HG03575 (cell line): ENCODE measurements around the gene RSPH6A.

Source experiments
- ATAC-seq: cut with Tn5 transposase; IDR thresholded peaks from one replicate; pipeline ENCODE4 v1.9.1; 2021; ENCODE audit not compliant: unreplicated experiment, insufficient number of reproducible peaks, low FRiP score; ENCODE audit errors: extremely low read depth

Gene RSPH6A

DNA sequence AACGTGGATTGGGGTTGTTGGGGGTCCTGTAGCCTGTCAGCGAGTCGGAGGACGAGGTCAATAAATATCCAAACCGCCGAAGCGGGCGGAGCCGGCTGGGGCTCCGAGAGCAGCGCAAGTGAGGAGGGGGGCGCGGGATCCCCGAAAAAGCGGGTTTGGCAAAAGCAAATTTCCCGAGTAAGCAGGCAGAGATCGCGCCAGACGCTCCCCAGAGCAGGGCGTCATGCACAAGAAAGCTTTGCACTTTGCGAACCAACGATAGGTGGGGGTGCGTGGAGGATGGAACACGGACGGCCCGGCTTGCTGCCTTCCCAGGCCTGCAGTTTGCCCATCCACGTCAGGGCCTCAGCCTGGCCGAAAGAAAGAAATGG is 45.3 kb downstream of the RSPH6A start:
- ATAC-seq: no peak

DNA sequence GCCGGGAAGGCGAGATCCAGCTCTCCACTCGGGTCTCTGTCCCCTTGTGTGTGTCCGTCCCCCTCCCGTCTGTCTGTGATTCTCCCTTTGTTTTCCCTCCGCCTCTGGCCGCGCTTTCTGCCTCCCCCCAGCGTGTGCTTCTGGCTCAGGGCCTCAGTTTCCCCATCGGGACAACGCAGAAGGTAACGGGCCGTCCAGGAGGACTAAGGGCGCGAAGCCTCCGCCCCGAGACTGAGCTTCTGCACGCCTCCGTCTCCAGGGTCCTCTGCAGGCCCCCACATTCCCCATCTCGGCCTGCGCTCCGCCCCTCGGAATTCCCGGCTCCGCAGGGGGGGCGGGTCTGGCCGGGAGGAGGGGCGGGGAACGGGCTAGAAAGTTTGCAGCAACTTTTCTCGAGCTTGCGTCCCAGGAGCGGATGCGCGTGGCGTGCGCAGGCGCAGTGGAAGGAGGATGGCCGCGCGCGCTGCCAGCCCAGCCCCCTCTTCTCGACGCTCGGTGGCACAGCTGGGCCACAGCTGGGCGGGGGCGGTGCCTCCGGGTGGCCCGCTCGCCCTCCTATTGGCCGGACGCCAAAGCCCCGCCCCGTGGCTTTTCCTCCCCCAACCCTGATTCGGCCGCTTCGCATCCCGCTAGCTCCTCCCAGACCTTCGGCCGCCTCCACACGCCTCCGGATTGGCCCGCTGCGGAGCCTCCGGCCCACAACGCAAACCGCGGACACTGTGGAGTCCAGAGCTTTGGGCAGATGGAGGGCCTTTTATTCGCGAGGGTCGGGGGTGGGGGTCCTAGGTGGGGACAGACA is 45.9 kb downstream of the RSPH6A start, which contains the start of gene SIX5:
Gene SIX5 (minus strand): TSS at position 269 of the 799 bp plus-strand sequence. CDS start 408 bp downstream, outside the sequence.
- no peak for ATAC-seq

DNA sequence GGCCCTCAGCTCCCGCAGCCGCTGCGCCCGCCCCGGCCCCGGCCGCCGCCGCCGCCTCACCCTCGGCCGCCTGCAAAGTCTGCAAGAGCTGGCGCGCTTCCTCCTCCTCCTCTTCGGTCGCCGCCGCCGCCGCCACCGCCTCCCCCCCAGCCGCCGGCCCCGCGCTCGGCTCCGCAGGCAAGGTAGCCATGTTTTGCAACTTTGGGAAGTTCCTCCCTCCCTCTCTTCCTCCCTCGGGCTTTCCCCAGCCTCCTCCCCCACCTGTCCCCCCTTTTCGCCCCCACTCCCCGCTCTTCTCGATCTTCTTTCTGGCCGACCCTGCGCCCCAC is 46.5 kb downstream of the RSPH6A start:
- no peak for ATAC-seq

DNA sequence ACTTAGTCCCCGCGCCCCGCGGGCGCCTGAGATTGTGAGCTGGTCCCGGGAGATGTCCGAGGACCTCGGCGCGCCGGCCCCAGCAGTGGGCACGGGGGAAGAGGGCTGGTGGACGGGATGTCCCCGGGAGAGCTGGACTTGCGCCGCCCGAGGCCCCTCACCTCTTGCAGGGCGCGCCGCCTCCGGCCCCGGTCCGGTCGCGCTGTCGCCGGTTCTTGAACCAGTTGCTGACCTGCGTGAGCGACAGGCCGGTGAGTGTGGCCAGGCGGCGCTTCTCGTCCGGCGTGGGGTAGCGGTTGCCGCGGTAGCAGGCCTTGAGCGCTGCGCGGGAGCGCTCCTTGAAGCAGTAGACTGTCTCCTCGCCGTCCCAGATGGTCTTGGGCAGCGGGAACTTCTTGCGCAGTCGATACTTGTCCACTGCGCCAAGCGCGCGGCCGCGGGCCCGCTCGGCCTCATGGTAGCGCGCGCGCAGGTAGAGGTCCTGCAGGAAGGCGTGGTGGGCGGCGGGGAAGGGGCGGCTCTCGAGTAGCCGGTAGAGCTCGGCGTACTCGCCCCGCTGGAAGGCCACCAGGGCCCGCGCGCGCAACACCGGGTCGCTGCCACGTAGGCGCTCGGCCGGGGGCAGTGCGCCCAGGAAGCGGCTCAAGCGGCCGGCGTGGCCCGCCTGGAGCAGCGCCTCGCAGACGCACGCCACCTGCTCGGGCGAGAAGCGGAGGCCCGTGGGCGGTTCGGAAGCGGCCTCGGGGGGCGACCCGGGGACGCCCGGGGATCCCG is 47.0 kb downstream of the RSPH6A start:
- no peak for ATAC-seq

DNA sequence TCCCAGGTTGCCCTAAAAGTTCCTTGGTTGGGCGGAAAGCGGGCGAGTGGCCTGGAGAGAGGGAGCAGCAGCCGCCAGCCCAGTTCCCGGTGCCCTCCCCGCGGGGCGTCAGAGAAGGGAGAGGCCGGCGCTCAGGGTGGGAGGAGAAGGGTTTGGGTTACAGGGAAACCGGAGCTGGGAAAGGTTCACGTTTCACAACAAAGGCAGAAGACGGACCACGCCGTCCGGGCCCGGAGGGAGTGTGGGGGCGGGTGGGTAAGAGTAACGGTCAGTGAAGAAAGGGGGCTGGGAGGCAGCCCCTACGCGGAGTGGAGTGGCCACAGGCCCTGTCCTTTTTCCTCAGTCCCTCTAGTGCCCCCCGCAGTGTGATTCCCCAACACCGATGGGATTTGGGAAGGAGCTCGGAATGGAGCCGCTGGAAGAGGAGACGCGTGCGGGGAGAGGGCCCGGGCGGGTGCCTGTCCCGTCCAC is 47.7 kb downstream of the RSPH6A start:
- ATAC-seq: no peak

DNA sequence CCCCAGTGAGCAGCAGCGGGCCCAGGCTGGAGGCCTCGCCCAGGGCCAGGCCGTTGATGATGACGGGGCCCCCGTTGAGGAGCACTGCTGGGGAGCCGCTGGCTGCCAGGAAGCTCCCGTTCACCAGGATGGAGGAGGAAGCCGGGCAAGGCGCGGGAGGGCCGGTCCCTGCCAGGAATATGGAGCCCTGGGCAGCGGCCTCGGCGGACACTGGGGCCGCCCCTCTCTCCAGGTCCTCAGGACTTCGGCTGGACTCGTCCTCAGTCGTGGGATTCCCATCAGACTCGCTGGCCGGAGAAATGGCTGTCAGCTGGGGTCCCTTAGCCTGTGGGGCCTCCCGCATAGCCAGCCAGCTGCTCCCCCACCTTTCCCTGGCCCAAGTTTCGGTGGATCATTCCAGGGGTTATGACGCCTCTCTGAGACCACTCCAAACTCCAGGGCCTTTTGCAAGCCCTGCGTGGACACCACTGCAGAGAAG is 48.2 kb downstream of the RSPH6A start:
- no peak for ATAC-seq

DNA sequence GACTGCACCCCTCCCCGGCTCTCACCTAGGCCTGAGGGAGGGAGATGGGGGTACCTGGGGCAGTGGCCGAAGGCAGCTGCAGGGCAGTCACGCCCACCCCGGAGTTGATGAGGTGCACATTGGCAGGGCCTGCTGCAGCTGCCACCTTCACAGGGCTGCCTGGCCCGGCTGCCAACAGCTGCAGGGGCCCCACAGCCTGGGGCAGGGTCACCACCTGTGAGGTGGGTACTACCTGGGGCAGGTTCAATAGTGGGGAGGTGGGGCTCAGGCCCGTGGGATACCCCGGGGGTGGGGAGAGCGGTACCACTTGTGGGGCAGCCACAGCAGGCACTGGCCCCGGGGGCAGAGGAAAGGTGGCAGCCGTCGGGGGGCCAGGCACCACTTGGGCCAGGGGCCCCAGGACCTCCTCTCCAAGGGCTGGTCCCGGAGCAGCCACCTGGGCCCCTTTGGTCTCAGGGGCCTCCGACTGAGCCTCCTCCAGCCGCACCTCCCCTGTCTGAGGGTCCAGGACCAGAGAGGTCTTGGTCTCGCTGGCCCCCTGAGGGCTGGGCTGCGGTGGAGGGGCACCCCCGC is 48.7 kb downstream of the RSPH6A start:
- ATAC-seq: no peak

DNA sequence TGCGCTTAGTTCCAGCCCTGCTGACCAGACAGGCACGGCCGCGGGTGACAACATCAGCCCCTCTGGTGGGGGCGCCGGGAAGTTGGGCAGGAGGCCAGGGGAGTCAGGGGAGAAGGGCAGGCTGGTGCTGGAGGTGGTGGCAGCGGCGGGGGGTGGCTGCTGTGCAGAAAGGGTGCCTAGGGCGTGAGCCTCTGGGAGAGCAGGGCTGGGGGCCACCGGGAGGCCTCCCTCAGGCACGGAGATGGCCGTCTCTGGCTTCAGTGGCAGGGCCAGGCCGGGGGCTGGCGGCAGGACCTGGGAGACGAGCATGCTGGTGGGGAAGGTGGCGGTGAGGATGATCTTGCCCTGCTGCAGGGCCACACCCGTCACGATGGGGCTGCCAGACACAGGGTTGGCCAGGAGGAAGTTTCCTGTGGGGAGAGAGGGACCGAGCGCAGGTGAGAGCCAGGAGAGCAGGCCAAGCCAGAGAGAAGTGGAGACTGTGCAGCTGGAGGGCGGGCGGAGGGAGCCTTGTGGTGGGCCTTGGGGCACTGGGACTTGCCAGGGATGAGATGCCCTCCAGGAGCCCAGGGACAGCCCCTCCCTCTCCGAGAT is 49.3 kb downstream of the RSPH6A start:
- ATAC-seq: no peak

DNA sequence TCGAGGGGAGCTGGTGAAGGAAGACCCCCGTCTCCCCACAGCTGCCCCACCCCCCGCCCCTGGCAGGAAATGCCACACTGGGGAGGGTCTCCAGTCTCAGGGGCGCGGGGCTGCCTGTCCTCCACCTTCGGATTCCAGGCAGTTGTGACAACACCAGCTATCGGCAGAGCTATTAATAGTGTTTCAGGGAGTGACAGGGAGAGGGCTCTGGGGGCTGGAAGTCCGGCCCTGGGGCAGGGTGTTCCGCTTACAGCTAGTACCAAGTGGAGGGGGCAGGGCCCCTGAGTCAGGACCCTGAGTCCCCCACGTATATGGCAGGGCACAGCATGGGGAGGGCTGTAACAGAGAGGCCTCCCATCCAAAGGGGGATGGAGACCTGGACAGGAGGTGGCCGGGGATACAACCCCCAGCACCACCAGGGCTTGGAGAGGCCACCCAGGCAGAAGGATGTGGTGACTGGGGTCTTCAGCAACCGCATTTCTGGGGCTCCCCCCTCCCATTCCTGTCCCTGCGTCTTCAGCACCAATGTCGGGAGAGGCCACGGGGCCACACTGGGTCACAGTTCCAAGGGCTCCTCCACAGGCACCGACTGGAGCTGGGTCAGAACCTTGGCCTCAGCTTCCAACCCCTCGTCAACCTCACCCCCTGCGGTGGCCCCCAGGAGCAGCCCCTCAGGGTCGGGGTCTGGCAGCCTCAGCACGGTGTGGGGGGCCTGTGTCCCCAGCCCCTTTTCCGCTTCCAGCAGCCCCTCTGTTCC is 50.0 kb downstream of the RSPH6A start:
- ATAC-seq: no peak

DNA sequence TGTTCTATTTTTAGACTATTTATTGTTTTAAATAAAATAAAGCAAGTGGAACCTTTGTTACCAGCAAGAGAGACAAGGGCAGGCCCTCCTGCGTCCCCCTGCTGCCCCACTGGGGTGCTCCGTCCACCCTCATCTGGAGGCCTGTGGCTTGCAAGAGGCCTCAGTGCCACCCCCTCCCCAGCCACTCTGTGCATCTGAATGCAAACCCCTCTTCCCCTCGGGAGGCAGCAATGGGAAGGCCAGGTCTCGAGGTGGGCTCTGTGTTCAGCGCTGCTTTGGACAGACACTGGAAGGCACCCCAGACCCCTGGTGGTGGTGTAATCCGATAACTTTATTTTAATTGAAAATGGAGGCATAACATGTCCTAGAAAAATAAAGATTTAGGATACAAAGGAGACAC is 50.6 kb downstream of the RSPH6A start:
- ATAC-seq: no peak

DNA sequence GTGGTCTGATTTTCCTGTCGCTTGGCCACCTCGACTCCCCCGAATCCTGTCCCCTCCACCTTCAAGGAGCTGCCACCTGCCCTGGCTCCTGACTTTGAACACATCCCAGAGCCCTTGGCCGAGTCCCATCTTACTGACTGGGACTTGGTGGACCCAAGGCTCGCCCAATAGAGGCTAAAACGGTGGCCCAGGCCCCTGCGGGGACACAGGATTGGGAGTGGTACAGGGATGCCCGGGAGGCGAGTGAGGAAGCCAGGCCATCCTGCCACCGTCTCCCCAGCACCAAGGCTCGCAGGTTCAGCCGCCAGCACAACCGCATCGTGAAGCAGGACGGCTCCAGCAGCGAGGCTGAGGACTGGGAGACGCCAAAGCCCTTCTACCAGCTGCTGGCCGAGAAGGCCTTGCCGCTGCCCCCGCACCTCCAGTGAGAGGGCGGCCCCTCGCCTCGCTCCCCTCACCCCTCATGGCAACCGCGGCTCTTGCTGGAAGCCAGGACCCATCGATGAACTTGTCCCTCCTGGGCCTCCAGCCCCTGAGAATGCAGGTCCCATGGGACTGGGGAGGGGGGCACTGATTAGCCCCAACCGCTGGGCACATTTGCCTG is 51.3 kb downstream of the RSPH6A start:
- ATAC-seq: no peak

DNA sequence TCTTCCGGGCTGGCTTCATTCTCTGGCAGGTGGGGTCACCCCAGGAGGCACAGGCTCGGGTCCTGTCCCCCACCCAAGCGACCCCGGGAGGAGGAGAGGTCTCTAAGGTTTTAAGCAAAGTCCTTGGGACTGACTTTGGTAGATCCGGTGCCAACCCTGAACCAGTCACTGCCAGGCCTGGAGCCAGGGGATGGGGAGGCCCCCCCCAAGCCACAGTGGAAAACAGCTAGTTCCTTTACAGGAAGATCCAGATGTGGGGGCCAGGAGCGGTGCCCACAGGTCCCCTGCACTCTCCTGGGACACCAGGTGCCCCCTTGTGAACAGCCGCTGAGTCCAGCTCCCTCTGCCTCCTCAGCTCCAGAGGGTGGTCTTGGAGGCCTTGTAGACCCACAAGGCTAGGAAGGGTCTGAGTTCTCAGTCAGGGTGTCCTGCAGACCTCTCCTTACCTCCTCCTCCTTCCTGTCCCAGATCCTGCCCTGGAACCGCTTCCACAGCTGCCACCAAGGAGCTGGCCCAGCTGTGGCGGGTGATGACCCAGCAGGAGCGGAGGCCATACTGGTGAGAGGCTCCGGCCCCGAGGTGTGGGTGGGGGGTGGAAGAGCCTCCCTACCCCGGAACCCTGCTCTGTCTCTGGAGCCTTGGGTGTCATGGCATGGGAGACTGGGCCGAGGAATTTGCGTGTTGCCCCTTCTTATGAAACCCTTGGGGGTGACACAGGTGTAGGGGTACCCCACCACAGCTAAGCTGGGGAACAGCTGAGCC is 52.1 kb downstream of the RSPH6A start:
- no peak for ATAC-seq

DNA sequence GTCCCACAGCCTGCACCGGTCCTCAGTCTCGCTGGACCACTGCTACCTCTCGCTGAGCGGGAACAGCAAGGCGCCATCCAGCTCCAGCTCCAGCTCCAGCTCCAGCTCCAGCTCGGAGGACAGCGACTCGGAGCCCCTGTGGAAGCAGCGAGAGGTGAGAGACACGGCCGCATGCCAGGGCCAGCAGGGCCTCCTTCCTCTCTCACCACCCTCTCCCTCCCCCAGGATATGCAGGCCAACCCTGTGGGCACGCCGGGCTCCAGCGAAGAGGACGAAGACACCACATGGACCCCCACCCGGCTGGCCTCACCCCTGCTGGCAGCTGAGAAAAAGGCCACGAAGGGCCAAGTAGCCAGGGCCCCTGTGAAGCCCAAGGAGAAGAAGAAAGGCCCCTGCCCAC is 53.4 kb downstream of the RSPH6A start:
- no peak for ATAC-seq

DNA sequence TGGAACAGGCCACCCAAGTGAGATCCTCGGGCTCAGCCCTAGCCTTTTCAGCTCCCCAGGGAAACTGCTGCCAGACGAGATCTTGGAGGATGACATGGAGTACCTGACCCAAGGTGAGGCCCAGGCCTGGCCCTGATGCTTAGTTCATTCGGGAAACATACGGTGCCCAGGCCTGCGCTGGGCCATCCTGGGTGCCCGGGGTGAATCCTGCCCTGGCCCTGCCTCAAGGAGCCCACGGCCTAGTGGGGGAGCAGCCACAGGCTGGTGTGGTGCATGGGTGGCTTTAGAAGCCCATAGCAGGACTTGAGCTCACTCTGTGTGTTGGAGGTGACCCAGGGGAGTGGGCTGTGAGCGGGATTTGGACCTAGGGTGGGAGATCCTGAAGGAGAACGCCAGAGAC is 56.2 kb downstream of the RSPH6A start:
- no peak for ATAC-seq

DNA sequence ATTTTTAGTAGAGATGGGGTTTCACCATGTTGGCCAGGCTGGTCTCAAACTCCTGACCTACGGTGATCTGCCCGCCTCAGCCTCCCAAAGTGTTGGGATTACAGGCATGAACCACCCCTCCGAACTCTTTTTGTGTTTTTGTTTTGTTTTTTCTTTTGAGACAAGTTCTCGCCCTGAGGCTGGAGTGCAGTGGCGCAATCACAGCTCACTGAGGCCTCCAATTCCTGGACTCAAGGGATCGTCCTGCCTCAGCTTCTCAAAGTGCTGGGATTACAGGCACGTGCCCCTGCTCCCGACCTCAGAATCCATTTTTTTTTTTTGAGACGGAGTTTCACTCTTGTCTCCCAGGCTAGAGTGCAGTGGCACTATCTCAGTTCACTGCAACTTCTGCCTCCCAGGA is 57.4 kb downstream of the RSPH6A start:
- no peak for ATAC-seq

DNA sequence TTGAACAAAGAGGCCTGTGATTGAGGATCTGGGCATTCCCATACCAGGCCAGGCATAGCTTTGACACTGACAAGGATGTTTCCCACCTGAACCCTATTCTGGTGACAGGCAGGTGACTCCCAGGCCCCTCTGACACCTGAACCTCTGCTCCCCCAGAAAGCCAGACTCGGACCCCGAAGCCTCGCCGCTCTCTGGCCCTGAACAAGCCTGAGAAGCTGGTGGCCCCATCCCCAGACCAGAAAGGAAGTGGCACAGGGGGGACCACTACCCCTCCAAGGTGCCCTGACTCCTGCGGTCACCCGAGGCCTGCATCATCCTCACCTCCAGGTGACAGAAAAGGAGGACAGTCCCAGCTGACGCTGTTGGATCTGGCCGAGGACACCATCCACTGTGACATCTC is 60.8 kb downstream of the RSPH6A start:
- no peak for ATAC-seq

DNA sequence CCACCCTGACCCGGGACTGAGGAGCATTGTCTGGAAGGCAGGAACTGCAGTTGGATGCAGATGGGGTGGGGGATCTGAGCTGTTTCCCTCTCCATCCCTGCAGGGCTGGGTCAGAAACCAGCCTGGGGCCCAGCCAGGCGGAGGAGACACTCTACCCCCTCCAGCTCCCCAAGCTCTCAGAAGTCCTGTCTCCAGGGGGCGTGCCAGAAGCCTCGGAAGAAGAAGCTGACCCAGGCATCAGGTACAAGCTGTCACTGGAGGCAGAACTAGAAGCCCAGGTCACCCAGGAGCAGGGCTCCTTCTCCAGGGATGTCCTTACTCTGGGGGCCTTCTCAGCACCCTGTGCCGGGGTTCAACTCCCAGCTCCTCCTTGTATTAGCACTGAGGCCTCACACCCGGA is 61.6 kb downstream of the RSPH6A start:
- no peak for ATAC-seq

DNA sequence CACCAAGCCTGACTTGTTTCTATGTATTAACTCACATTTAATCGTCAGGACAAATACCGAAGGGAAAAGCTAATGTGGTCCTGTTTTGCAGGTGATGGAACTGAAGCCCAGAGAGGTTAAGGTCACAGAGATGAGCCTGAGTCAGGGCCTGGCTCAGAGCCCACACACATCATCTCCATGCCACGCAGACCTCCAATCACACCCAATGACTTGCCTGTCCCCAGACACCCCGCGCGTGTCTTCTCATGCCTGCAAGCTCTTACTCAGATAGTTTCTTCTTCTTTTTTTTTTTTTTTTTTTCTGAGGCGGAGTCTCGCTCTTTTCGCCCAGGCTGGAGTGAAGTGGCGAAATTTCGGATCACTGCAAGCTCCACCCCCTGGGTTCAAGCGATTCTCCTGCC is 62.5 kb downstream of the RSPH6A start:
- no peak for ATAC-seq
